Glomerular endothelial cell (primary cell): ENCODE measurements around the gene PLA2G6. TPM values are rescaled to one million over a fixed set of nuclear protein-coding genes. Genes with fewer than 3 reads are reported as not detected.
"Not testable (repeated sequence)": the region's sequence is repeated elsewhere in the genome, so short reads cannot be mapped to it uniquely, and the experiment has no call there.

Experiments
- DNase-seq: peaks from one replicate; pipeline ENCODE4 v3.0.0-alpha.2; 2011; ENCODE audit warnings: low read depth, low spot score; ENCODE audit errors: extremely low read depth
- total RNA-seq: library from RNA; depleted of rRNA; stranded (reverse); fragments of >200 nt; gene quantifications from 2 replicates; pipeline ENCODE4 v1.2.3, GENCODE V29; 2015

Gene PLA2G6
- total RNA-seq, 1 donor from 2014 or later, result 4.7 TPM

DNA sequence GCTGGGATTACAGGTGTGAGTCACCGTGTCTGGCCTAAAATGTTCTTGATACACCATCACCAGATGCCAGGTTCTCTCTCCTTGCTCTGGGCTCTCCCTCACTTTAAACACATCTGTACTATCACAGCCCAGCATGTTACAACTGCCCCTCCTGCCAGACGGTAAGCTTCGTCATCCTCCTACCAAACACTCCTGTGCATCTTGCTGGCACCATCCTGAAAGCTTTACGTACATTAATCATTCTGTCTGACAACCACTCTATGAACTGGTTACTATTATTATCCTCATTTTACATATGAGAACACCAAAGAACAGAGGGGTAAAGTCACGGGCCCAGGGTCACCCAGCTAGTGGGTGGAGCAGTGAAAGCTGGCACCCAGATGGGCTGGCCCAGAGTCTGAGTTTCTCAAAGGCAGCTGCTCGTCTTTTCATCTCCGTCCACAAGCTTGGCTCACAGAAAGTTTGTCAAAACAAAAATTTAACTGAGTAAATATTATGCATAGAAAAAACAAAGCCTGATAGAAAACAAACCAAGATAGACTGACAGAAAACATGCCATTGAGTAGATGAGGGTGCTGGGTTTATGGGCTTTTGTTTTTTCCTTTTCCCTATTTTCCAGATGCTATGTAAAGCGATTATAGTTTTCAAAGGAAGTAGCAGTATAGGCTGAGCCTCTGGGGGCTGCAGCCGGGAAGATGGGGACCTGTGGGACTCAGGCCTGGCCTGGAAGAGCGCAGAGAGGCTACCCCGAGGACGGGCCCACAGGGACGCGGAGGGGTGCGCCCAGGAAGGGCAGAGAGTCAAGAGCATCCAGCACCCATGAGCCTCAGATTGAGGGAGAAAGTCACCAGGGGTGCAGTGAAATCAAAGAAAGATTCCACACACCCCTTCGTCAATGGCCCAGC, 9.5 kb downstream of the PLA2G6 start:
- no peak for DNase-seq

DNA sequence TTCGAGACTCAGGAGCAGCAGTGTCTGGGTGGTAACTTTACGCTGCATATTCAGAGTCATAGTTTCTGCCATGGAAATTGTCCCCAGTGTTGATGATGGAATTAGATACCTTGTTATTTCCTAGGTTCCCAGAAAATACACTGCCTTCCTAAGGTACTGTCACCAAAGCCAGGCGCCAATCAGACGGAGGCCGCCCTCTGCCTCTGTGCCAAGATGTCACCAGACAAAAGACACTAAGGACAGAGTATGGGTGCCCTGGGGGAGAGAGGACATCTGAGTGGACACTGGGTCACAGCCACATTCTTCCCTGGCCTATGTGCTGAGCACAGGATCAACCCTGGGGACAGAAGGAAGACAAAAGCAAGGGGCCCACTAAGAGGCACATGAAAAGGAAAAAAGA, 11.2 kb downstream of the PLA2G6 start:
- DNase-seq, result no peak

DNA sequence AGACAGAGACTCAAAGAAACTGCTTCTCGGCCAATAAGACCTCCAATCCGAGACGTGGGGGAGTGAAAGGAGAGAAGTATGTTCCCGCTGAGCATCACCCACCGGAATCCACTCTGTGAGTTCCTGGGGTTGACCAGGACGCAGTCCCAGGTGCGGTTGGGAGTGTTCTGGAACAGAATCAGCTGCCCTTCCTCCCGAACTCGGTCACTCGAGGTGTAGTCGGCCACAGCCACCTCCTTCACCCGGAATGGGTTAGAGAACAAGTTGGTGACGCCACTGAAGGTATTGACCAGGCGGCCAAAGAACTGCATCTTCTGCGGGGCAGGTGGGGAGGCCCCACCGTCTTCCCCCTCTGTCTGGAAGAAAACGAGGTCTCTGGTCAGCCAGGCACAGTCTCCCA, 12.5 kb downstream of the PLA2G6 start:
- DNase-seq, result no peak

DNA sequence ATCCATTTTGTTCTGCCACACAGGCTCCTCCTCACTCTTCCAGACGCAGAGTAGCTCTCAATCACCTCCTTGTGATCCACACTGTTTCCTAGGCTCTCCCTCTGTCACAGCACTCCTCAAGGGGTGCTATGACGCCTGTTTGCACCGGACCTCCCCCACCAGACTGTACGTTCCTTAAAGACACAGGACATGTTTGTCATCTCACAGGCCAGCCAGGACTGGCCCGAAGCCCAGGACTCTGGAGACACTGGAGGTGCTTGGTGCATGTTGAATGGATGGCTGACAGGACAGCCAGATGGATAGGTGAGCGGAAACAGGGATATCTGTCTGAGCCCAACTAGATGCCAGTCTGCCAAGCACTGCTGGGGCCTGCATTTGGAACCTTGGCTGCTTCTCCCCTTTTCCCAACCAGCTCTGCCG, 13.6 kb downstream of the PLA2G6 start:
- no peak for DNase-seq

GRCh38 chr22:38165922-38166593, 15.6 kb downstream of the PLA2G6 start:
- no peak for DNase-seq

DNA sequence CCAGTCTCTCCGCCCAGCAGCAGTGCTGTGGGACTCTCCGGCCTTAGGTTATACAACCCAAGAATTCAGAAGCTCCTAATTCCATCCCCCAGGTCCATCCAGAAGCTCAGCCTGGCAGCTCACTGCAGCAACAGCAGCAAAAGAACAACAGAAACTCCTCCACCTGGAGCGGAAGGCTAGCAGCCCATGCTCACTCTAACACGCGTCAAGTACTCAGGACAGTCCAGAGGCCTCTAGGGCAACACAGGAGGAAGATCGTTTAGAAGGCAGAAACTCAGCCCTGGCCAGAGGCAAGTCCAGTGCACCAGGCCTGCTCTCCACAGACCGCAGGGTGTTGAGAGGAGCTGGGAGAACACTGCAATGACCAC, 17.1 kb downstream of the PLA2G6 start:
- no peak for DNase-seq

GRCh38 chr22:38163844-38164550, 17.6 kb downstream of the PLA2G6 start:
- DNase-seq, result no peak

- DNase-seq, result no peak
These were observed 18.5 kb downstream of the PLA2G6 start for GRCh38 chr22:38162881-38163843.

DNA sequence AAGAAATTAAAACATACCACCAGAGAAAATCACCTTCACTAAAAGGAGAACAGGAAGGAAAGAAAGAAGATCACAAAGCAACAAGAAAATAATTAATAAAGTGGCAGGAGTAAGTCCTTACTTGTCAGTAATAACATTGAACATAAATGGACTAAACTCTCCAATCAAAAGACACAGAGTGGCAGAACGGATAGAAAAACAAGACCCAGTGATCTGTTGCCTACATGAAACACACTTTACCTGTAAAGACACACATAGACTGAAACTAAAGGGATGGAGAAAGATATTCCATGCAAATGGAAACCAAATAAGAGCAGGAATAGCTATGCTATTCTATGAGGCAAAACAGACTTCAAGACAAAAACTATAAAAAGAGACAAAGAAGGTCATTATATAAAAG, 25.9 kb downstream of the PLA2G6 start:
- DNase-seq, result no peak

DNA sequence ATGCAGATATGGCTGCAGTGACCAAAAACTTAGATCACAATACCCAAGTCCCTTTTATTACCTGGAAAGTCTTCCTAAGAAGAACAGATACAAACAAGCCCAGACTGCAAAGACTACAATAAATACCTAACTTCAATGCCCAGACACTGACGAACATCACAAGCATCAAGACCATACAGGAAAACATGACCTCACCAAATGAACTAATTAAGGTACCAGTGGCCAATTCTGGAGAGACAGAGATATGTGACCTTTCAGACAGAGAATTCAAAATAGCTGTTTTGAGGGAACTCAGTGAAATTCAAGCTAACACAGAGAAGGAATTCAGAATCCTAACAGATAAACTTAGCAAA, 27.1 kb downstream of the PLA2G6 start:
- not testable (repeated sequence) for DNase-seq

GRCh38 chr22:38153821-38154562, 27.6 kb downstream of the PLA2G6 start:
- DNase-seq, result no peak

- DNase-seq, result no peak
These were observed 30.5 kb downstream of the PLA2G6 start for GRCh38 chr22:38151126-38151500.

DNA sequence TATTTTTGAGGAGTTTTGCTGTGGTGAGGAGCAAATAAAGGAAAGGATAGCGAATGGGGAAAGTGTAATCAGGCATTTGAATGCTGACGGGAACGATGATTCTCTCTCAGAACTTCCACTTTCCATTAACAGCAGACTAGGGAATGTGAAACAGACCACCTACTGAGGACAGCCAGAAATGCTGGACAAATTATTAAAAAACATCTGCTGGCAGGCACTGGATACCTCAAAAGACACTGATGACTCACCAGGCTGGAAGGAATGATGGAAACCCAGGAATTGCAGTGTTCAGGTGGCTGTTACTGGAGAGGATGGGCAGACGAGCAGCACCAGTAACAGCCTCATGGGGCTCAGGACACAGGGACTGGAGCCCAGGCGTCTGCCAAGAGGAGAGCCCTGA, 33.4 kb downstream of the PLA2G6 start:
- DNase-seq, result no peak

DNA sequence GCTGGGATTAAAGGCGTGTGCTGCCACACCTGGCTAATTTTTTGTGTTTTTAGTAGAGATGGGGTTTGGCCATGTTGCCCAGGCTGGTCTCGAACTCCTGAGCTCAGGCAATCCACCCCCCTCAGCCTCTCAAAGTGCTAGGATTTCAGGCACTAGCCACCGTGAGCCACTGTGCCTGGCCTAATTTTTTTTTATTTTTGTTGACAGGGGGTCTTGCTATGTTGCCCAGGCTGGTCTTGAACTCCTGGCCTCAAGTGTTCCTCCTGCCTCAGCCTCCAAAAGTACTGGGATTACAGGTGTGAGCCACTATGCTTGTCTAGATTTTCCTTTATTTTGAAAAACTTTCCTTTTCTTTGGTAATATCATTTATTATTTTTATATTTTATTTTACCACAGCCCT, 35.5 kb downstream of the PLA2G6 start:
- not testable (repeated sequence) for DNase-seq

- DNase-seq, result no peak
These were observed 37.6 kb downstream of the PLA2G6 start for GRCh38 chr22:38144025-38144405.

GRCh38 chr22:38142606-38143005, 39.0 kb downstream of the PLA2G6 start:
- DNase-seq, result no peak

- no peak for DNase-seq
These were observed 40.2 kb downstream of the PLA2G6 start for GRCh38 chr22:38141217-38141973.

DNA sequence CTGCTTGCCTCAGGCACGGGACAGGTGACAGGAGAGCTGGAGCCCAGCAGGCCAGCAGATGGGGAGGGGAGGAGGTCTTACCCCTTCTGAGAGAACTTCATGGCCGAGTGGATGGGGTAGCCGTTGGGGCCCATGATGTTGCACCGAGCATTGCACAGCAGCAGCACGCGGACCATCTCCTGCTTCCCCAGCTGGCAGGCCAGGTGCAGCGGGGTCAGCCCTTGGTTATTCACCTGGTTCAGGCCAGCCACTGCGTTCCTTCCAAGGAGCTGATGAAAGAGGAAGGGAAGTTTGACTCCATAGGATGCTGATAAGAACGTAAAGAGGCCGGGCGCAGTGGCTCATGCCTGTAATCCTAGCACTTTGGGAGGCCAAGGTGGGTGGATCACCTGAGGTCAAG, 41.7 kb downstream of the PLA2G6 start:
- no peak for DNase-seq

DNA sequence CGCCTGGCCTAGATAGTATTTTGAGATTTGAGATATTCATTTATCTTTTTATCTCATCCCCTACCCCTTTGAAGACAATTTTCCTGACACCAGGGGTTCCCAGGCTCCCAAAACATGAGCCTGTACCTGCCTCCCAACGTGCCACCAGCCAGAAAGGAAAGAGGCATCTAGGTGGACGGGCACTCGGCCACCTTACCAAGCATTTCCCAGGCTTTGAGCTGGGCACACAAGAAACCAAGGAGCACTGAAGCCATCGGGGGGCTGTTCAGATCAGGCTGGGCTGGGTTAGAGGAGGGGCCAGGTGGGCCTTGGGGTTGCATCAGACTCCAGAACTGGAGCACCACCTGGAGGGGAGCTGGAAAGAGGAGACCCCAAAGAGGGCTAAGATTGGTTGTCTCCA, 42.7 kb downstream of the PLA2G6 start:
- DNase-seq, result no peak
